ENCODE results near the gene LGR6.
A peak's percentile ranks its signal among the peaks of the same experiment; 100 is the strongest.
"Not testable (repeated sequence)": the region's sequence is repeated elsewhere in the genome, so short reads cannot be mapped to it uniquely, and the experiment has no call there.

The LGR6 gene

GRCh38 chr1:202193614-202194327, at the start of gene LGR6:
LGR6 (plus strand) TSS chr1:202193799; CDS start chr1:202193990, 191 bp downstream.
- no peak for DNase-seq

- DNase-seq, result peak in 51 of 58 donors; percentile 24 to 81 (median 59)
Observed at GRCh38 chr1:202144402-202145067, 49.1 kb upstream of the LGR6 start, which contains the start of gene ARL8A. ARL8A (minus strand) TSS chr1:202144737; CDS start chr1:202144572, 165 bp downstream.

GRCh38 chr1:202145068-202145743, 48.4 kb upstream of the LGR6 start:
- DNase-seq, result no peak

GRCh38 chr1:202145744-202146140, 47.9 kb upstream of the LGR6 start:
- not testable (repeated sequence) for DNase-seq

- no peak for DNase-seq
Observed at GRCh38 chr1:202146279-202146678, 47.3 kb upstream of the LGR6 start.

- DNase-seq, result no peak
Observed at GRCh38 chr1:202146993-202147392, 46.6 kb upstream of the LGR6 start.

GRCh38 chr1:202148391-202148790, 45.2 kb upstream of the LGR6 start:
- no peak for DNase-seq

GRCh38 chr1:202149566-202149965, 44.0 kb upstream of the LGR6 start:
- no peak for DNase-seq

GRCh38 chr1:202150187-202150586, 43.4 kb upstream of the LGR6 start:
- DNase-seq, result no peak

- DNase-seq, result no peak
Observed at GRCh38 chr1:202150602-202151001, 43.0 kb upstream of the LGR6 start.

- no peak for DNase-seq
Observed at GRCh38 chr1:202151045-202151444, 42.6 kb upstream of the LGR6 start.

GRCh38 chr1:202152399-202152798, 41.2 kb upstream of the LGR6 start:
- no peak for DNase-seq

- DNase-seq, result no peak
Observed at GRCh38 chr1:202153284-202153683, 40.3 kb upstream of the LGR6 start.

- no peak for DNase-seq
Observed at GRCh38 chr1:202154148-202154765, 39.3 kb upstream of the LGR6 start.

- DNase-seq, result peak in 16 of 58 donors; percentile 9 to 45 (median 22)
Observed at GRCh38 chr1:202154766-202155477, 38.7 kb upstream of the LGR6 start.

GRCh38 chr1:202155478-202156021, 38.0 kb upstream of the LGR6 start:
- peak in 2 of 58 donors; percentile 17 to 52 for DNase-seq

- DNase-seq, result no peak
Observed at GRCh38 chr1:202156590-202156989, 37.0 kb upstream of the LGR6 start.

- no peak for DNase-seq
Observed at GRCh38 chr1:202157945-202158344, 35.7 kb upstream of the LGR6 start.

GRCh38 chr1:202158810-202159533, 34.6 kb upstream of the LGR6 start:
- no peak for DNase-seq
